Measurements from ENCODE around the gene TUG1. TPM values are rescaled to one million over a fixed set of nuclear protein-coding genes. Genes with fewer than 3 reads are reported as not detected.

TUG1 gene
- total and polyA plus RNA-seq, 9 of the 15 experiments (the other 6 are each of a cell fraction or from before 2014, with no cell fraction given), result 24.7 to 132 (median 58.9) TPM

DNA sequence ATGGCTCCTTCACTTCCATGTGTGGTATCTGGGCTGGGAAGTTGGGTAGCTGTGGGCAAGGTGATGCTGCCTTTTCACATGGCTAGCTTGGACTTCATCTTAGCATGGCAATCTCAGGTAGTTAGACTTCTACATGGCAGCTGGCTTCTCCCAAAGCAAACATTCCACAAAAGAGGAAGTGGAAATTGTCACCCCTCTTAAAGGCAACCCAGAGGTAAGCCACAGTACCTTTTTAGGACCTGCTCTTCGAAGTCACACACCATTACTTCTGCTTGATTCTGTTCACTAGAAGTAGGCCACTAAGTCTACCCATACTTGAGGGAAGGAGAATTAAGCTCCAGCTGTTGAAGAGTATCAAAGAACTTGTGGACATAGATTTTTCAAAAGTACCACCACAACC is 25.9 kb downstream of the TUG1 start:
- peaks cover 0 to 13% of the 10 kb centered on the region in 2 experiments; a peak in 3 of 5 replicates for H3K4me1 ChIP-seq (replicated peaks in 1 of 2; ENCODE audit: control insufficient read depth in 2 of 2, insufficient read depth in 2 of 2, low read length in 2 of 2)
- H3K79me2 ChIP-seq (ENCODE audit: control insufficient read depth, insufficient read depth, low read length), result no peaks in the 10 kb centered on the region
- no peak overlapping the region for H3K4me2 ChIP-seq (ENCODE audit: insufficient read depth, low read length)
- H3K27ac ChIP-seq (ENCODE audit: extremely low read depth, low read depth, low read length), result no peak overlapping the region
- POLR2A ChIA-PET, result interaction anchor here (2.0 kb wide), 1 partner anchor 26 kb away, joined by 6 read pairs; the partner anchor contains the start of genes MORC2 and TUG1
- no peaks in the 10 kb centered on the region for H4K20me1 ChIP-seq (replicated peaks; ENCODE audit: control insufficient read depth, insufficient read depth, low read length)
- no peaks in the 10 kb centered on the region for H3K27me3 ChIP-seq (ENCODE audit: control insufficient read depth in 2 of 2, insufficient read depth in 2 of 2, low read length in 2 of 2)
- no peak overlapping the region for H2AFZ ChIP-seq (ENCODE audit: low read depth, low read length)
- BruUV-seq (replicated peaks), result no TSS peak
- DNase-seq (ENCODE audit: extremely low read depth in 1 of 4, low spot score in 3 of 4) (no peak), ATAC-seq (no peak), FAIRE-seq (no peak)
- no peaks in the 10 kb centered on the region for H3K9me3 ChIP-seq (replicated peaks; ENCODE audit: control insufficient read depth, insufficient read depth, low read depth, low read length)
- H3K9me1 ChIP-seq (ENCODE audit: control insufficient read depth, insufficient read depth, low read length), result no peaks in the 10 kb centered on the region
- no peaks in the 10 kb centered on the region for H3K36me3 ChIP-seq (ENCODE audit: control insufficient read depth, insufficient read depth, low read length)
- intact Hi-C loops (cut with micrococcal nuclease) (no loop called here), in situ Hi-C loops (cut with MboI) (no loop called here)
- CTCF ChIA-PET (ENCODE audit: low intra/inter-chr PET ratio), result no interaction called here
- 13% methylated on average over 1 of the region's 1 CpG for WGBS (ENCODE audit: insufficient coverage, low coverage, missing lambda C conversion rate)
- peak; percentile 98 for TF ChIP-seq SPI1 (IDR thresholded peaks at IDR 0.05; ENCODE audit: borderline replicate concordance, low read depth, low read length)
- 0 out of 2 replicates have a peak, but pooled peaks have one; percentile 33 for TF ChIP-seq L3MBTL2 (IDR thresholded peaks at IDR 0.05)
- TF ChIP-seq ARNT (IDR thresholded peaks at IDR 0.05), result no peak
- no peak for TF ChIP-seq ZNF444 (CRISPR knock-in tag; IDR thresholded peaks at IDR 0.05)
- no peak for TF ChIP-seq CSDE1 (IDR thresholded peaks at IDR 0.05)
- no peak overlapping the region for H3K4me3 ChIP-seq
- no peak overlapping the region for H3K9ac ChIP-seq (ENCODE audit: insufficient read depth in 1 of 2, low read depth in 2 of 2, low read length in 2 of 2)

GRCh38 chr22:30996462-30996861 is 27.4 kb downstream of the TUG1 start:
- Histone ChIP-seq H3K79me2 (ENCODE audit: control insufficient read depth, insufficient read depth, low read length) (no peaks in the 10 kb centered on the region), H3K4me1 (replicated peaks in 1 of 2; ENCODE audit: control insufficient read depth in 2 of 2, insufficient read depth in 2 of 2, low read length in 2 of 2) (peaks cover 0 to 3% of the 10 kb centered on the region in 2 experiments; a peak in 3 of 5 replicates), H3K9me1 (ENCODE audit: control insufficient read depth, insufficient read depth, low read length) (no peaks in the 10 kb centered on the region), H3K9me3 (replicated peaks; ENCODE audit: control insufficient read depth, insufficient read depth, low read depth, low read length) (no peaks in the 10 kb centered on the region), H3K9ac (ENCODE audit: insufficient read depth in 1 of 2, low read depth in 2 of 2, low read length in 2 of 2) (no peak overlapping the region), H3K27ac (ENCODE audit: extremely low read depth, low read depth, low read length) (no peak overlapping the region), H3K4me2 (ENCODE audit: insufficient read depth, low read length) (no peak overlapping the region), H3K4me3 (no peak overlapping the region), H3K36me3 (ENCODE audit: control insufficient read depth, insufficient read depth, low read length) (no peaks in the 10 kb centered on the region), H2AFZ (ENCODE audit: low read depth, low read length) (0 out of 2 replicates have a peak overlapping the region, but pooled peaks have one; percentile 21), H4K20me1 (replicated peaks; ENCODE audit: control insufficient read depth, insufficient read depth, low read length) (no peaks in the 10 kb centered on the region), H3K27me3 (ENCODE audit: control insufficient read depth in 2 of 2, insufficient read depth in 2 of 2, low read length in 2 of 2) (no peaks in the 10 kb centered on the region)
- CTCF ChIA-PET (ENCODE audit: low intra/inter-chr PET ratio), result no interaction called here
- in situ Hi-C loops (cut with MboI), result no loop called here
- BruUV-seq (replicated peaks), result no TSS peak
- ATAC-seq (no peak), DNase-seq (ENCODE audit: extremely low read depth in 1 of 4, low spot score in 3 of 4) (no peak), FAIRE-seq (no peak)
- intact Hi-C loops (cut with micrococcal nuclease), result no loop called here
- 20% methylated on average over 2 of the region's 2 CpGs for WGBS (ENCODE audit: insufficient coverage, low coverage, missing lambda C conversion rate)
- POLR2A ChIA-PET, result interaction anchor here (0.8 kb wide), 1 partner anchor 17 kb away, joined by 3 read pairs; no protein-coding TSS in a partner anchor
- TF ChIP-seq MAFG (tag; conservative IDR thresholded peaks at IDR 0.05) (peak; percentile 60; the same call in 1 of the 2 replicates), ERF (CRISPR knock-in tag; IDR thresholded peaks at IDR 0.05) (no peak), LARP7 (IDR thresholded peaks at IDR 0.05) (no peak), ZNF436 (CRISPR knock-in tag; IDR thresholded peaks at IDR 0.05) (no peak), SNRNP70 (optimal IDR thresholded peaks at IDR 0.05; ENCODE audit: low read depth, low read length) (no peak), GATAD2A (IDR thresholded peaks at IDR 0.05) (no peak), C11orf30 (IDR thresholded peaks at IDR 0.05; ENCODE audit: low read depth) (peak; percentile 25; the same call in 1 of the 2 replicates), STAT6 (CRISPR knock-in tag; IDR thresholded peaks at IDR 0.05) (no peak), ZNF444 (CRISPR knock-in tag; IDR thresholded peaks at IDR 0.05) (no peak), ZNF717 (CRISPR knock-in tag; IDR thresholded peaks at IDR 0.05) (no peak), CCNT2 (IDR thresholded peaks at IDR 0.05; ENCODE audit: borderline replicate concordance, extremely low read depth, insufficient read length, low read depth, low read length) (no peak)
